SK-N-DZ (cell line): ENCODE results near the gene CNIH3.

Source experiments
- DNase-seq: peaks from one replicate; pipeline ENCODE4 v3.0.0-alpha.2; 2015; ENCODE audit warnings: low spot score

CNIH3 gene

GRCh38 chr1:224613486-224613885, 2.6 kb upstream of the CNIH3 start:
- no peak for DNase-seq

GRCh38 chr1:224616756-224617409, 766 bp downstream of the CNIH3 start:
- DNase-seq = no peak

- no peak for DNase-seq
These were observed 1.6 kb downstream of the CNIH3 start for GRCh38 chr1:224617410-224618355.

GRCh38 chr1:224619209-224619608, 3.1 kb downstream of the CNIH3 start:
- no peak for DNase-seq

- no peak for DNase-seq
These were observed 4.0 kb downstream of the CNIH3 start for GRCh38 chr1:224620105-224620504.

- DNase-seq = no peak
These were observed 5.9 kb downstream of the CNIH3 start for GRCh38 chr1:224621813-224622682.

GRCh38 chr1:224622831-224623230, 6.7 kb downstream of the CNIH3 start:
- DNase-seq = no peak

GRCh38 chr1:224623310-224623714, 7.2 kb downstream of the CNIH3 start:
- no peak for DNase-seq

GRCh38 chr1:224623743-224624333, 7.7 kb downstream of the CNIH3 start:
- no peak for DNase-seq

- no peak for DNase-seq
These were observed 8.3 kb downstream of the CNIH3 start for GRCh38 chr1:224624432-224624831.

- no peak for DNase-seq
These were observed 9.9 kb downstream of the CNIH3 start for GRCh38 chr1:224626042-224626441.

- no peak for DNase-seq
These were observed 13.8 kb downstream of the CNIH3 start for GRCh38 chr1:224629965-224630364.

- DNase-seq = no peak
These were observed 15.5 kb downstream of the CNIH3 start for GRCh38 chr1:224631462-224632115.

GRCh38 chr1:224632381-224632871, 16.3 kb downstream of the CNIH3 start:
- DNase-seq = no peak

- no peak for DNase-seq
These were observed 16.8 kb downstream of the CNIH3 start for GRCh38 chr1:224632921-224633321.

GRCh38 chr1:224635356-224635755, 19.2 kb downstream of the CNIH3 start:
- DNase-seq = no peak

GRCh38 chr1:224637515-224637914, 21.4 kb downstream of the CNIH3 start:
- DNase-seq = no peak

GRCh38 chr1:224637936-224638335, 21.8 kb downstream of the CNIH3 start:
- DNase-seq = no peak

GRCh38 chr1:224639426-224639975, 23.4 kb downstream of the CNIH3 start:
- DNase-seq = no peak

GRCh38 chr1:224640018-224640417, 23.9 kb downstream of the CNIH3 start:
- DNase-seq = no peak
